Neuronal stem cell (in vitro differentiated cells): ENCODE measurements around the gene ZEB2.

Experiments
- DNase-seq: peaks from one replicate; pipeline ENCODE4 v3.0.0-alpha.2; 2013; ENCODE audit warnings: low spot score
- H2AFZ ChIP-seq: one replicate; pipeline ENCODE4 v1.6.1; 2013; ENCODE audit warnings: mild to moderate bottlenecking, low read length, inconsistent platforms
- H2AK5ac ChIP-seq: 2 replicates; pipeline ENCODE4 v1.6.1; 2013; ENCODE audit warnings: low read depth, mild to moderate bottlenecking, inconsistent platforms, low read length, moderate library complexity, mixed read lengths
- H2BK120ac ChIP-seq: 2 replicates; pipeline ENCODE4 v1.6.1; 2013; ENCODE audit warnings: low read depth, mild to moderate bottlenecking, inconsistent platforms, low read length, moderate library complexity, mixed read lengths
- H2BK12ac ChIP-seq: one replicate; pipeline ENCODE4 v1.6.1; 2013; ENCODE audit warnings: low read length, inconsistent platforms
- H2BK15ac ChIP-seq: 2 replicates; pipeline ENCODE4 v1.6.1; 2013; ENCODE audit warnings: mild to moderate bottlenecking, low read length, inconsistent platforms, mixed read lengths
- H2BK5ac ChIP-seq: one replicate; pipeline ENCODE4 v1.6.1; 2013; ENCODE audit warnings: inconsistent platforms, mild to moderate bottlenecking, low read length, moderate library complexity
- H3K14ac ChIP-seq: one replicate; pipeline ENCODE4 v1.6.1; 2013; ENCODE audit warnings: low read length, inconsistent platforms
- H3K18ac ChIP-seq: 2 replicates; pipeline ENCODE4 v1.6.1; 2013; ENCODE audit warnings: low read length, inconsistent platforms
- H3K23ac ChIP-seq: 2 replicates; pipeline ENCODE4 v1.6.1; 2013; ENCODE audit warnings: low read depth, mild to moderate bottlenecking, mixed read lengths, low read length, inconsistent platforms; ENCODE audit not compliant: poor library complexity
- H3K27ac ChIP-seq: replicated peaks from 3 replicates; pipeline ENCODE4 v1.5.1; 2013; ENCODE audit warnings: low read length, inconsistent platforms
- H3K27me3 ChIP-seq, 3 experiments: 2 replicates each; pipeline ENCODE4 v1.6.1; 2013; ENCODE audit warnings: low read length in 3 of 3, mild to moderate bottlenecking in 2 of 3, inconsistent platforms in 1 of 3, low read depth in 1 of 3, mixed read lengths in 1 of 3, moderate library complexity in 1 of 3; ENCODE audit not compliant: control insufficient read depth in 3 of 3, insufficient read depth in 3 of 3
- H3K36me3 ChIP-seq, 2 donors: replicated peaks in 1 of 2; 2 replicates each; pipeline ENCODE4 v1.6.1; 2013; ENCODE audit warnings: low read length in 2 of 2; ENCODE audit not compliant: control insufficient read depth in 2 of 2, insufficient read depth in 2 of 2
- H3K4ac ChIP-seq: 2 replicates; pipeline ENCODE4 v1.6.1; 2013; ENCODE audit warnings: inconsistent platforms, mild to moderate bottlenecking, low read length, moderate library complexity
- H3K4me1 ChIP-seq, 2 donors: 1 replicate in 1 of 2; 2 replicates in 1 of 2; pipeline ENCODE4 v1.6.1; 2013; ENCODE audit warnings: low read length in 2 of 2, low read depth in 1 of 2; ENCODE audit not compliant: control insufficient read depth in 2 of 2, insufficient read depth in 1 of 2
- H3K4me2 ChIP-seq: one replicate; pipeline ENCODE4 v1.6.1; 2013; ENCODE audit warnings: mild to moderate bottlenecking, low read length, inconsistent platforms; ENCODE audit not compliant: insufficient read depth, poor library complexity, severe bottlenecking
- H3K4me3 ChIP-seq, 2 donors: 2 replicates each; pipeline ENCODE4 v1.5.1; 2013; ENCODE audit warnings: low read length in 2 of 2, mild to moderate bottlenecking in 2 of 2, inconsistent platforms in 1 of 2, moderate library complexity in 1 of 2
- H3K79me1 ChIP-seq: one replicate; pipeline ENCODE4 v1.6.1; 2013; ENCODE audit warnings: low read depth, mild to moderate bottlenecking, inconsistent platforms, low read length, moderate library complexity
- H3K9ac ChIP-seq: one replicate; pipeline ENCODE4 v1.6.1; 2013; ENCODE audit warnings: mild to moderate bottlenecking, low read depth, low read length, inconsistent platforms; ENCODE audit not compliant: poor library complexity
- H3K9me3 ChIP-seq, 2 donors: replicated peaks in 1 of 2; 2 replicates each; pipeline versions ENCODE3 to v1.6.1; 2013; ENCODE audit warnings: low read length in 2 of 2, mild to moderate bottlenecking in 2 of 2, inconsistent platforms in 1 of 2, low read depth in 1 of 2, mixed read lengths in 1 of 2, moderate library complexity in 1 of 2; ENCODE audit not compliant: control insufficient read depth in 2 of 2, insufficient read depth in 1 of 2
- H4K8ac ChIP-seq: one replicate; pipeline ENCODE4 v1.6.1; 2013; ENCODE audit warnings: low read depth, mild to moderate bottlenecking, inconsistent platforms, low read length, moderate library complexity
- H4K91ac ChIP-seq: one replicate; pipeline ENCODE4 v1.6.1; 2013; ENCODE audit warnings: low read length, low read depth, mild to moderate bottlenecking, inconsistent platforms; ENCODE audit not compliant: poor library complexity
- WGBS, 2 donors: extraction: QIAGEN DNeasy Blood & Tissue Kit; methylation state at CpG; one replicate each; pipeline ENCODE4 v1.1.7; 2013; ENCODE audit warnings: missing lambda C conversion rate in 2 of 2, mixed read lengths in 1 of 2; ENCODE audit not compliant: insufficient read length in 2 of 2, insufficient replicate concordance in 1 of 2; ENCODE audit errors: extremely low coverage in 2 of 2; 5-methylcytosine and 5-hydroxymethylcytosine counted together

ZEB2 gene

GRCh38 chr2:144414324-144414845 lies 105.5 kb downstream of the ZEB2 start:
- Histone ChIP-seq H2AFZ (no peak overlapping the region), H2BK120ac (no peak overlapping the region), H2BK15ac (no peak overlapping the region), H3K4me2 (no peak overlapping the region), H3K9ac (no peak overlapping the region), H3K36me3 (peaks cover 0 to 93% of the 10 kb centered on the region in 2 donors), H2BK5ac (no peak overlapping the region), H4K8ac (no peak overlapping the region), H3K27me3 (no peaks in the 10 kb centered on the region), H2AK5ac (no peak overlapping the region), H4K91ac (no peak overlapping the region), H3K4me3 (no peak overlapping the region), H3K9me3 (peaks cover 0 to 27% of the 10 kb centered on the region in 2 donors), H3K79me1 (no peaks in the 10 kb centered on the region), H3K18ac (no peak overlapping the region), H3K4ac (no peak overlapping the region), H3K23ac (no peak overlapping the region), H3K4me1 (peaks cover 2 to 4% of the 10 kb centered on the region in 2 donors), H2BK12ac (no peak overlapping the region), H3K14ac (no peak overlapping the region), H3K27ac (no peak overlapping the region)
- no CpG with 5 or more reads among the region's 5 CpGs for WGBS, 2 donors
- no peak for DNase-seq

GRCh38 chr2:144412709-144413108 lies 107.2 kb downstream of the ZEB2 start:
- no peak for DNase-seq
- H2BK120ac ChIP-seq: no peak overlapping the region
- H2AK5ac ChIP-seq: no peak overlapping the region
- no peak overlapping the region for H3K9ac ChIP-seq
- no peaks in the 10 kb centered on the region for H3K79me1 ChIP-seq
- H2BK15ac ChIP-seq: no peak overlapping the region
- H3K4ac ChIP-seq: no peak overlapping the region
- no peak overlapping the region for H2AFZ ChIP-seq
- no CpG with 5 or more reads among the region's 2 CpGs for whole genome bisulfite sequencing, 2 donors
- H3K23ac ChIP-seq: no peak overlapping the region
- H3K14ac ChIP-seq: no peak overlapping the region
- peaks cover 0 to 95% of the 10 kb centered on the region in 2 donors for H3K36me3 ChIP-seq
- no peak overlapping the region for H3K4me3 ChIP-seq
- H3K27ac ChIP-seq: no peak overlapping the region
- H3K27me3 ChIP-seq: no peaks in the 10 kb centered on the region
- H4K8ac ChIP-seq: no peak overlapping the region
- no peak overlapping the region for H3K4me2 ChIP-seq
- H3K4me1 ChIP-seq: peaks cover 2 to 4% of the 10 kb centered on the region in 2 donors
- H2BK12ac ChIP-seq: no peak overlapping the region
- H4K91ac ChIP-seq: no peak overlapping the region
- no peak overlapping the region for H2BK5ac ChIP-seq
- peaks cover 0 to 23% of the 10 kb centered on the region in 2 donors for H3K9me3 ChIP-seq
- H3K18ac ChIP-seq: no peak overlapping the region

- Histone ChIP-seq H3K27me3 (no peaks in the 10 kb centered on the region), H2BK12ac (no peak overlapping the region), H2BK120ac (no peak overlapping the region), H3K79me1 (no peaks in the 10 kb centered on the region), H3K4me3 (no peak overlapping the region), H2BK5ac (no peak overlapping the region), H4K91ac (no peak overlapping the region), H3K36me3 (peaks cover 0 to 95% of the 10 kb centered on the region in 2 donors), H3K27ac (no peak overlapping the region), H3K23ac (no peak overlapping the region), H3K18ac (no peak overlapping the region), H3K4ac (no peak overlapping the region), H3K4me2 (no peak overlapping the region), H3K4me1 (peaks cover 2 to 4% of the 10 kb centered on the region in 2 donors), H4K8ac (no peak overlapping the region), H2AFZ (no peak overlapping the region), H3K9ac (no peak overlapping the region), H3K9me3 (peaks cover 0 to 11% of the 10 kb centered on the region in 2 donors), H2BK15ac (no peak overlapping the region), H2AK5ac (no peak overlapping the region), H3K14ac (no peak overlapping the region)
- DNase-seq: no peak
- WGBS, 2 donors: no CpG with 5 or more reads among the region's 7 CpGs
Observed at GRCh38 chr2:144411473-144411872, 108.4 kb downstream of the ZEB2 start.

- H2BK12ac ChIP-seq: no peak overlapping the region
- H3K36me3 ChIP-seq: peaks cover 0 to 95% of the 10 kb centered on the region in 2 donors
- no peak overlapping the region for H2AK5ac ChIP-seq
- no peak overlapping the region for H2BK5ac ChIP-seq
- no peak for DNase-seq
- no peak overlapping the region for H3K9ac ChIP-seq
- no peak overlapping the region for H3K27ac ChIP-seq
- H3K9me3 ChIP-seq: peaks cover 0 to 3% of the 10 kb centered on the region in 2 donors
- H4K8ac ChIP-seq: no peak overlapping the region
- no peak overlapping the region for H2BK120ac ChIP-seq
- H3K4me2 ChIP-seq: no peak overlapping the region
- H3K79me1 ChIP-seq: no peaks in the 10 kb centered on the region
- H3K4me1 ChIP-seq: peaks cover 2 to 4% of the 10 kb centered on the region in 2 donors
- H3K4me3 ChIP-seq: no peak overlapping the region
- H3K14ac ChIP-seq: no peak overlapping the region
- H3K4ac ChIP-seq: no peak overlapping the region
- no peak overlapping the region for H2AFZ ChIP-seq
- H4K91ac ChIP-seq: no peak overlapping the region
- H3K23ac ChIP-seq: no peak overlapping the region
- no peak overlapping the region for H2BK15ac ChIP-seq
- H3K27me3 ChIP-seq: no peaks in the 10 kb centered on the region
- no peak overlapping the region for H3K18ac ChIP-seq
Observed at GRCh38 chr2:144409241-144409640, 110.7 kb downstream of the ZEB2 start.
